ENCODE data around the gene LRRC3C.

- TF ChIP-seq POLR2A (IDR thresholded peaks at IDR 0.05) (no peak), EP300 (IDR thresholded peaks at IDR 0.05) (no peak)
- TF ChIP-seq, protein P1, sequence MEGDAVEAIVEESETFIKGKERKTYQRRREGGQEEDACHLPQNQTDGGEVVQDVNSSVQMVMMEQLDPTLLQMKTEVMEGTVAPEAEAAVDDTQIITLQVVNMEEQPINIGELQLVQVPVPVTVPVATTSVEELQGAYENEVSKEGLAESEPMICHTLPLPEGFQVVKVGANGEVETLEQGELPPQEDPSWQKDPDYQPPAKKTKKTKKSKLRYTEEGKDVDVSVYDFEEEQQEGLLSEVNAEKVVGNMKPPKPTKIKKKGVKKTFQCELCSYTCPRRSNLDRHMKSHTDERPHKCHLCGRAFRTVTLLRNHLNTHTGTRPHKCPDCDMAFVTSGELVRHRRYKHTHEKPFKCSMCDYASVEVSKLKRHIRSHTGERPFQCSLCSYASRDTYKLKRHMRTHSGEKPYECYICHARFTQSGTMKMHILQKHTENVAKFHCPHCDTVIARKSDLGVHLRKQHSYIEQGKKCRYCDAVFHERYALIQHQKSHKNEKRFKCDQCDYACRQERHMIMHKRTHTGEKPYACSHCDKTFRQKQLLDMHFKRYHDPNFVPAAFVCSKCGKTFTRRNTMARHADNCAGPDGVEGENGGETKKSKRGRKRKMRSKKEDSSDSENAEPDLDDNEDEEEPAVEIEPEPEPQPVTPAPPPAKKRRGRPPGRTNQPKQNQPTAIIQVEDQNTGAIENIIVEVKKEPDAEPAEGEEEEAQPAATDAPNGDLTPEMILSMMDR (IDR thresholded peaks at IDR 0.05), result no peak
These were observed 41.8 kb downstream of the LRRC3C start for GRCh38 chr17:39969375-39969774.
